Activated B cell treated with CpG ODN at 0.5 μM for 24 hours (primary cell): ENCODE measurements around the gene SLC66A2. TPM values are rescaled to one million over a fixed set of nuclear protein-coding genes. Genes with fewer than 3 reads are reported as not detected.

ENCODE experiments used
- ATAC-seq: fragments of 200-7000 bp; cut with Tn5 transposase; one replicate; pipeline ENCODE4 v1.10.0; 2021; ENCODE audit warnings: low read depth, mild to moderate bottlenecking, moderate library complexity
- CTCF ChIA-PET: fragments of 350-600 bp; sonication (Branson Sonifier 250); formaldehyde crosslinking; loops from one replicate; lab custom pipeline; 2021; ENCODE audit warnings: antibody characterized with exemption; lab: Charles Lee
- POLR2A ChIA-PET: fragments of 350-600 bp; sonication (Branson Sonifier 250); formaldehyde crosslinking; loops from one replicate; lab custom pipeline; 2021; ENCODE audit warnings: antibody characterized with exemption; lab: Charles Lee
- DNase-seq: peaks from one replicate; pipeline ENCODE4 v3.0.0; 2022
- H3K27ac Mint-ChIP-seq: one replicate; pipeline ENCODE4 v1.8.0; 2020; ENCODE audit warnings: mixed read lengths
- H3K27me3 Mint-ChIP-seq: one replicate; pipeline ENCODE4 v1.8.0; 2021; ENCODE audit warnings: mixed read lengths
- H3K36me3 Mint-ChIP-seq: one replicate; pipeline ENCODE4 v1.8.0; 2021; ENCODE audit warnings: low read depth, mixed read lengths
- H3K4me1 Mint-ChIP-seq: one replicate; pipeline ENCODE4 v1.8.0; 2021; ENCODE audit warnings: mixed read lengths
- H3K4me3 Mint-ChIP-seq: one replicate; pipeline ENCODE4 v1.8.0; 2020; ENCODE audit warnings: mild to moderate bottlenecking, mixed read lengths
- H3K9me3 Mint-ChIP-seq: one replicate; pipeline ENCODE4 v1.8.0; 2020; ENCODE audit warnings: mixed read lengths
- intact Hi-C: fragments of 100-400 bp; cut with micrococcal nuclease; formaldehyde crosslinking; loops from one replicate; pipeline ENCODE4 v1.15.1; 2024
- total RNA-seq: library from RNA; stranded (reverse); gene quantifications from 2 replicates; pipeline ENCODE4 v1.2.3, GENCODE V29; 2022
- TF ChIP-seq, protein P1 (sequence below): fragments of 200-600 bp; IDR thresholded peaks from one replicate; pipeline ENCODE4 v1.8.0; 2022; ENCODE audit warnings: antibody characterized with exemption, mild to moderate bottlenecking

The SLC66A2 gene
- total RNA-seq, 1 donor from 2014 or later = 36.4 TPM

DNA sequence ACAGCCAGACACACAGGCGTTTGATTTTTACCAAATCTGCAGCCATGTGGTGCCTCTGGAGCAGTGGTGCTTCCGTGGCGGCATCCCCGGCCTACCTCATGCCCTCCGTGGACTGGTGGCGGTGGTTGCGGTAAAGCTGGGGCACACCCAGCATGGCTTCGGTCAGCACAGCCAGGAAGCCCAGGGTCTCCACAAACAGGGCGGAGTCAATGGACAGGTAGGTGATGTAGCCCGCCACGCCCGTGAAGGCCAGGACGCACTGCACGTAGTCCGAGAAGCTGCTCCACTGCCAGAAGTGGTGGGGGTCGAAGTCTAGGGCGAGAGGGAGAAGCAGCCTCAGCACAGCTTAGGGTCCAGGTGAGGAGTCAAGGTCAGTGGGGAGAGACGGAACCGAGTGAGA lies 32.4 kb downstream of the SLC66A2 start:
- Mint-ChIP-seq H3K36me3 (peaks cover 51% of the 10 kb centered on the region), H3K27ac (no peak overlapping the region), H3K4me3 (no peak overlapping the region), H3K27me3 (no peaks in the 10 kb centered on the region), H3K4me1 (peaks cover 13% of the 10 kb centered on the region), H3K9me3 (peaks cover under 1% of the 10 kb centered on the region)
- CTCF ChIA-PET = no interaction called here
- intact Hi-C loops = loop anchor here (10.0 kb wide), 1 partner anchor 64 kb away; no protein-coding TSS in a partner anchor
- TF ChIP-seq, protein P1, sequence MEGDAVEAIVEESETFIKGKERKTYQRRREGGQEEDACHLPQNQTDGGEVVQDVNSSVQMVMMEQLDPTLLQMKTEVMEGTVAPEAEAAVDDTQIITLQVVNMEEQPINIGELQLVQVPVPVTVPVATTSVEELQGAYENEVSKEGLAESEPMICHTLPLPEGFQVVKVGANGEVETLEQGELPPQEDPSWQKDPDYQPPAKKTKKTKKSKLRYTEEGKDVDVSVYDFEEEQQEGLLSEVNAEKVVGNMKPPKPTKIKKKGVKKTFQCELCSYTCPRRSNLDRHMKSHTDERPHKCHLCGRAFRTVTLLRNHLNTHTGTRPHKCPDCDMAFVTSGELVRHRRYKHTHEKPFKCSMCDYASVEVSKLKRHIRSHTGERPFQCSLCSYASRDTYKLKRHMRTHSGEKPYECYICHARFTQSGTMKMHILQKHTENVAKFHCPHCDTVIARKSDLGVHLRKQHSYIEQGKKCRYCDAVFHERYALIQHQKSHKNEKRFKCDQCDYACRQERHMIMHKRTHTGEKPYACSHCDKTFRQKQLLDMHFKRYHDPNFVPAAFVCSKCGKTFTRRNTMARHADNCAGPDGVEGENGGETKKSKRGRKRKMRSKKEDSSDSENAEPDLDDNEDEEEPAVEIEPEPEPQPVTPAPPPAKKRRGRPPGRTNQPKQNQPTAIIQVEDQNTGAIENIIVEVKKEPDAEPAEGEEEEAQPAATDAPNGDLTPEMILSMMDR = no peak
- POLR2A ChIA-PET = no interaction called here
- ATAC-seq = no peak
- no peak for DNase-seq

DNA sequence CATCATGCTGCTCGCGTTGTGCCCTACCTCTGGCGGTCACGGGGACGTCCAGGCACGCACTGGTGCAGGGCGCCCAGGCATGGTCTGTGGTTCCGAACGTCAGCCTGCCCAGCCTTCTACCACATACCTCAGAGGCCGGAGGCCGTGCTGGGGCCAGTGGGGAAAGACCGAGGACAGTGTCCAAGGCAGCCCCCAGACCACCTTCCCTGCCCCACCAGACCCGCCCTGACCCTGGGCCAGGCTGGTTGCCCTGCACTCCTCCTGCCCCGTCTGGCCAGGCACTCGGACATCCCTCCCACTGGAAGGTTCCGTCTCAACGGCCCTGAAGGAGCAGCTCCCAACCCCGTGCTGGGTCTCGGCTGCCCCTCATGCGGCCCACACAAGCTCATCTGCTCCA lies 32.8 kb downstream of the SLC66A2 start:
- no peaks in the 10 kb centered on the region for H3K27me3 Mint-ChIP-seq
- H3K9me3 Mint-ChIP-seq = no peaks in the 10 kb centered on the region
- no peak overlapping the region for H3K27ac Mint-ChIP-seq
- DNase-seq (no peak), ATAC-seq (no peak)
- intact Hi-C loops = loop anchor here (10.0 kb wide), 1 partner anchor 64 kb away; no protein-coding TSS in a partner anchor
- H3K4me1 Mint-ChIP-seq = peaks cover 18% of the 10 kb centered on the region
- POLR2A ChIA-PET = no interaction called here
- CTCF ChIA-PET = no interaction called here
- TF ChIP-seq, protein P1 = no peak
- no peak overlapping the region for H3K4me3 Mint-ChIP-seq
- peaks cover 47% of the 10 kb centered on the region for H3K36me3 Mint-ChIP-seq

DNA sequence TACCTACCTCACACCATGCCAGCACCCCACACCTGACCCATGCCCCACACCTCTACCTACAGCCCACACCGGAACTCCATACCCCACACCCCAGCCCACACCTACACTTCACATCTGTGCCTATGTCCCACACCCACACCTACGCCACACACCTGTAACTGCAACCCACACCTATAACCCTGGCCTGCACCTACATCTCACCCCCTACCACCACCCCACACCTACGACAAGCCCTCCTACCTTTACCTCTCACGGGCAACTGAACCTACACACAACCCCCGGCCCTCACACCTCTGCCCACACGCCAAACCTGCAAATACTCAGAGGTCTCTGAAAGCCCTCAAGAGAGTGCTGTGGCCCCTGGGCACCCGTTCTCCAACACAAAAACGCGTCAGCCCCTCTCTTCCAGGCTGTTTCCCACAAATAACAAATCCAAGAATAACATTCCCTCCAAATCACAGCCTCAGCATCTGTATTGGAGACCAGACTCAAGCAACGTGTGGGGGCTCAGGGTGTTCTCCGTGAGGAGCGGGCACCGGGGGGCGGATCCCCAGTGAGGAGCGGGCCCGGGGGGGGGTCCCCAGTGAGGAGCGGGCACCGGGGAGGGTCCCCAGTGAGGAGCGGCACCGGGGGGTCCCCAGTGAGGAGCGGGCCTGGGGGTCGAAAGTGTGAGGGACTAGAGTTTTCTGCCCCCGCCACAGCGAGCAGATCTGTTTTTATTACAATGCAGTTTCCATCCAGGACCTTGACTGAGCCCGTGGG lies 33.4 kb downstream of the SLC66A2 start:
- H3K4me1 Mint-ChIP-seq = peaks cover 24% of the 10 kb centered on the region
- POLR2A ChIA-PET = no interaction called here
- ATAC-seq (no peak), DNase-seq (no peak)
- H3K36me3 Mint-ChIP-seq = peaks cover 47% of the 10 kb centered on the region
- no peaks in the 10 kb centered on the region for H3K9me3 Mint-ChIP-seq
- no peak overlapping the region for H3K4me3 Mint-ChIP-seq
- H3K27ac Mint-ChIP-seq = no peak overlapping the region
- CTCF ChIA-PET = no interaction called here
- TF ChIP-seq, protein P1 = no peak
- intact Hi-C loops = loop anchor here (10.0 kb wide), 1 partner anchor 63 kb away; no protein-coding TSS in a partner anchor
- no peaks in the 10 kb centered on the region for H3K27me3 Mint-ChIP-seq

DNA sequence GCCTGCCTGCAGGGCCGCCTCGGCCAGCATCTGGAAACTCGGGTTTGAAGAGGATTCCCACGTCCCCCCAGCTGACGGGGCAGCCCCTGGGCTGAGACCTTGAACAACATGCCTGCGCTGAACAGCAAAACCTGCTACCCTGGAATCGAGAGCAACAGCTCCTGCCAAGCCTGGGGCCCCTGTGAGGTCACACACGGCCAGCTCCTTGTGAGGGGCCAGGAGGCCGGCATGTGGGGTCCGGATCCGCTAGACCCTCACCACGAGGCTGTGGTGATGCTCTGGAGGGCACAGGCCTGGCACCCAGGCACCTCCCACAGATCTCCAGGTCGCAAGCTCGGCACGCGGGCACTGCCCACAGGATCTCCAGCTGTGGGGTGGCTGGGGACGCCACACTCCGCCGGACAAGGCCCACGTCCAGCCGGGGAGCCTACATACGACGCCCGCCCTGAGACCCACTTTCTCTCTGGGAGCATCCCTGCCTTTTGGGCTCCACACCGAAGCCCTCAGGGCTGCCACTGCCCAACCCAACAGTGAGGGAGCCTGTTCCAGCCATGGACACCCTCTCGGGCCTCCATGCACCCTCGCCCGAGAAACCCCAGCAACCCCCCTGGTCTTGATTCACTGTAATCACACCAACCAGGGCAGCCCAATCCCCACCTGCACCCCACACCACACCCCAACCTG lies 34.1 kb downstream of the SLC66A2 start:
- CTCF ChIA-PET = no interaction called here
- H3K36me3 Mint-ChIP-seq = peaks cover 48% of the 10 kb centered on the region
- H3K9me3 Mint-ChIP-seq = no peaks in the 10 kb centered on the region
- H3K27me3 Mint-ChIP-seq = no peaks in the 10 kb centered on the region
- H3K4me3 Mint-ChIP-seq = no peak overlapping the region
- POLR2A ChIA-PET = interaction anchor here (0.6 kb wide), 1 partner anchor 160 kb away, joined by 5 read pairs; no protein-coding TSS in a partner anchor
- H3K4me1 Mint-ChIP-seq = peaks cover 29% of the 10 kb centered on the region
- intact Hi-C loops = loop anchor here (10.0 kb wide), 1 partner anchor 63 kb away; no protein-coding TSS in a partner anchor
- DNase-seq = no peak
- TF ChIP-seq, protein P1 = no peak
- H3K27ac Mint-ChIP-seq = no peak overlapping the region
- ATAC-seq = no peak
